ENCODE measurements around the gene PPA2.
A peak's percentile ranks its signal among the peaks of the same experiment; 100 is the strongest.

PPA2 gene

GRCh38 chr4:105503484-105503883, 29.6 kb upstream of the PPA2 start:
- no peak overlapping the region for H3K4me3 ChIP-seq (ENCODE audit: low read depth, low read length)
- no peak for TF ChIP-seq CTCF (IDR thresholded peaks at IDR 0.05; ENCODE audit: low read depth, low read length)

GRCh38 chr4:105496899-105497298, 23.0 kb upstream of the PPA2 start:
- H3K4me3 ChIP-seq (ENCODE audit: low read depth, low read length), result no peak overlapping the region
- TF ChIP-seq CTCF (IDR thresholded peaks at IDR 0.05; ENCODE audit: low read depth, low read length), result no peak

- TF ChIP-seq CTCF (IDR thresholded peaks at IDR 0.05; ENCODE audit: low read depth, low read length), result no peak
- no peak overlapping the region for H3K4me3 ChIP-seq (ENCODE audit: low read depth, low read length)
Measured at GRCh38 chr4:105495667-105496066, 21.8 kb upstream of the PPA2 start.

- no peak overlapping the region for H3K4me3 ChIP-seq (ENCODE audit: low read depth, low read length)
- no peak for TF ChIP-seq CTCF (IDR thresholded peaks at IDR 0.05; ENCODE audit: low read depth, low read length)
Measured at GRCh38 chr4:105490523-105490922, 16.7 kb upstream of the PPA2 start.

GRCh38 chr4:105483840-105484239, 10.0 kb upstream of the PPA2 start:
- TF ChIP-seq CTCF (IDR thresholded peaks at IDR 0.05; ENCODE audit: low read depth, low read length), result no peak
- no peak overlapping the region for H3K4me3 ChIP-seq (ENCODE audit: low read depth, low read length)

- TF ChIP-seq CTCF (IDR thresholded peaks at IDR 0.05; ENCODE audit: low read depth, low read length), result peak; percentile 90
- H3K4me3 ChIP-seq (ENCODE audit: low read depth, low read length), result peak overlapping the region; percentile 93
Measured at GRCh38 chr4:105474099-105474518, 247 bp upstream of the PPA2 start.

- peak overlapping the region; percentile 93 for H3K4me3 ChIP-seq (ENCODE audit: low read depth, low read length)
- no peak for TF ChIP-seq CTCF (IDR thresholded peaks at IDR 0.05; ENCODE audit: low read depth, low read length)
Measured at GRCh38 chr4:105472871-105473323, 965 bp downstream of the PPA2 start.

Measured in WI38 (cell line).